Neural progenitor cell (in vitro differentiated cells): ENCODE results near the gene ADNP2.

Experiments used
- EZH2phosphoT487 ChIP-seq: fragments of 200-600 bp; sonication (generic); IDR thresholded peaks from 2 replicates; pipeline ENCODE4 v1.6.1; 2017; ENCODE audit warnings: antibody characterized with exemption
- TF ChIP-seq, protein P1 (sequence below): fragments of 200-600 bp; sonication (generic); IDR thresholded peaks from 2 replicates; pipeline ENCODE4 v1.5.1; 2017; ENCODE audit warnings: antibody characterized with exemption, mild to moderate bottlenecking

DNA sequence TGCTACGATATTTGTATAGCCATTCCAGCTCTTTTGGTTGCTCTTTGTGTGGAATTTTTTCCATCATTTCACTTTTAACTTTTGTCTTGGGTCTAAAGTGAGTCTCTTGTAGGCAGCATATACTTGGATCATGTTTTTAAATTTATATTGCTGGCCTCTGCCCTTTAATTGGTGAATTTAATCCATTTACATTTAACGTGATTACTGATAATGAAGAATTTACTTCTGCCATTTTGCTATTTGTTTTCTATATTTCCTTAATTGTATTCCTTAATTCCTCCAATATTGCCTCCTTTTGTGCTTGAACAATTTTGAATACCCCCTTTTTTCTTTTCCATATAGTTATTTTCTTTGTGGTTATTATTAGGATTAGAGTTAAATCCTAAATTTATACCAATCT lies 21.0 kb upstream of the ADNP2 start:
- TF ChIP-seq, protein P1, sequence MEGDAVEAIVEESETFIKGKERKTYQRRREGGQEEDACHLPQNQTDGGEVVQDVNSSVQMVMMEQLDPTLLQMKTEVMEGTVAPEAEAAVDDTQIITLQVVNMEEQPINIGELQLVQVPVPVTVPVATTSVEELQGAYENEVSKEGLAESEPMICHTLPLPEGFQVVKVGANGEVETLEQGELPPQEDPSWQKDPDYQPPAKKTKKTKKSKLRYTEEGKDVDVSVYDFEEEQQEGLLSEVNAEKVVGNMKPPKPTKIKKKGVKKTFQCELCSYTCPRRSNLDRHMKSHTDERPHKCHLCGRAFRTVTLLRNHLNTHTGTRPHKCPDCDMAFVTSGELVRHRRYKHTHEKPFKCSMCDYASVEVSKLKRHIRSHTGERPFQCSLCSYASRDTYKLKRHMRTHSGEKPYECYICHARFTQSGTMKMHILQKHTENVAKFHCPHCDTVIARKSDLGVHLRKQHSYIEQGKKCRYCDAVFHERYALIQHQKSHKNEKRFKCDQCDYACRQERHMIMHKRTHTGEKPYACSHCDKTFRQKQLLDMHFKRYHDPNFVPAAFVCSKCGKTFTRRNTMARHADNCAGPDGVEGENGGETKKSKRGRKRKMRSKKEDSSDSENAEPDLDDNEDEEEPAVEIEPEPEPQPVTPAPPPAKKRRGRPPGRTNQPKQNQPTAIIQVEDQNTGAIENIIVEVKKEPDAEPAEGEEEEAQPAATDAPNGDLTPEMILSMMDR = no peak
- no peak for TF ChIP-seq EZH2phosphoT487
